Fibroblast of skin of left biceps (primary cell): Measurements from ENCODE around the gene DAB1.
"Not testable (repeated sequence)": the region's sequence is repeated elsewhere in the genome, so short reads cannot be mapped to it uniquely, and the experiment has no call there.

Experiments used
- DNase-seq, 2 experiments: peaks; one replicate each; pipeline ENCODE4 v3.0.0-alpha.2; 2013; ENCODE audit warnings: low read depth in 2 of 2

Gene DAB1

GRCh38 chr1:57360846-57361407 lies 62.9 kb downstream of the DAB1 start:
- DNase-seq: no peak

GRCh38 chr1:57357462-57357861 lies 66.4 kb downstream of the DAB1 start:
- no peak for DNase-seq

- peak; percentile 39 to 54 for DNase-seq
Measured at GRCh38 chr1:57353654-57354053, 70.2 kb downstream of the DAB1 start.

- DNase-seq: no peak
Measured at GRCh38 chr1:57350610-57351009, 73.2 kb downstream of the DAB1 start.

GRCh38 chr1:57348921-57349320 lies 74.9 kb downstream of the DAB1 start:
- no peak for DNase-seq

GRCh38 chr1:57345916-57346315 lies 77.9 kb downstream of the DAB1 start:
- DNase-seq: no peak

- no peak for DNase-seq
Measured at GRCh38 chr1:57344265-57344664, 79.6 kb downstream of the DAB1 start.

- not testable (repeated sequence) for DNase-seq
Measured at GRCh38 chr1:57343298-57343915, 80.5 kb downstream of the DAB1 start.

- DNase-seq: no peak
Measured at GRCh38 chr1:57341721-57342120, 82.1 kb downstream of the DAB1 start.

GRCh38 chr1:57340334-57341070 lies 83.4 kb downstream of the DAB1 start:
- DNase-seq: no peak

GRCh38 chr1:57337623-57338022 lies 86.2 kb downstream of the DAB1 start:
- DNase-seq: no peak

GRCh38 chr1:57336793-57337192 lies 87.1 kb downstream of the DAB1 start:
- DNase-seq: no peak

- no peak for DNase-seq
Measured at GRCh38 chr1:57331620-57332019, 92.2 kb downstream of the DAB1 start.

- DNase-seq: no peak
Measured at GRCh38 chr1:57329937-57330336, 93.9 kb downstream of the DAB1 start.

GRCh38 chr1:57329001-57329527 lies 94.8 kb downstream of the DAB1 start:
- DNase-seq: no peak

GRCh38 chr1:57327946-57328345 lies 95.9 kb downstream of the DAB1 start:
- no peak for DNase-seq

GRCh38 chr1:57327336-57327735 lies 96.5 kb downstream of the DAB1 start:
- DNase-seq: no peak

- DNase-seq: no peak
Measured at GRCh38 chr1:57325536-57325935, 98.3 kb downstream of the DAB1 start.

GRCh38 chr1:57325117-57325516 lies 98.7 kb downstream of the DAB1 start:
- DNase-seq: no peak

GRCh38 chr1:57324388-57324787 lies 99.5 kb downstream of the DAB1 start:
- DNase-seq: no peak

- no peak for DNase-seq
Measured at GRCh38 chr1:57321776-57322175, 102.1 kb downstream of the DAB1 start.

GRCh38 chr1:57319791-57320190 lies 104.1 kb downstream of the DAB1 start:
- no peak for DNase-seq

- DNase-seq: peak; percentile 36 to 39
Measured at GRCh38 chr1:57319165-57319564, 104.7 kb downstream of the DAB1 start.
